Keratinocyte (primary cell): Measurements from ENCODE around the gene RPL18.

Experiments used
- CTCF ChIP-seq, 3 experiments: IDR thresholded peaks in 1 of 3; conservative IDR thresholded peaks in 1 of 3; optimal IDR thresholded peaks in 1 of 3; 2 replicates in 2 of 3; 3 replicates in 1 of 3; pipeline versions ENCODE3 to v1.5.1; 2011; ENCODE audit warnings: low read length in 3 of 3, mild to moderate bottlenecking in 3 of 3, moderate library complexity in 2 of 3, control low read depth in 1 of 3, inconsistent platforms in 1 of 3; ENCODE audit not compliant: insufficient read depth in 2 of 3; ENCODE audit errors: extremely low read depth in 1 of 3
- EZH2 ChIP-seq: IDR thresholded peaks from one replicate; pipeline ENCODE4 v1.6.1; 2012; ENCODE audit warnings: inconsistent platforms, mild to moderate bottlenecking, low read length, moderate library complexity

DNA sequence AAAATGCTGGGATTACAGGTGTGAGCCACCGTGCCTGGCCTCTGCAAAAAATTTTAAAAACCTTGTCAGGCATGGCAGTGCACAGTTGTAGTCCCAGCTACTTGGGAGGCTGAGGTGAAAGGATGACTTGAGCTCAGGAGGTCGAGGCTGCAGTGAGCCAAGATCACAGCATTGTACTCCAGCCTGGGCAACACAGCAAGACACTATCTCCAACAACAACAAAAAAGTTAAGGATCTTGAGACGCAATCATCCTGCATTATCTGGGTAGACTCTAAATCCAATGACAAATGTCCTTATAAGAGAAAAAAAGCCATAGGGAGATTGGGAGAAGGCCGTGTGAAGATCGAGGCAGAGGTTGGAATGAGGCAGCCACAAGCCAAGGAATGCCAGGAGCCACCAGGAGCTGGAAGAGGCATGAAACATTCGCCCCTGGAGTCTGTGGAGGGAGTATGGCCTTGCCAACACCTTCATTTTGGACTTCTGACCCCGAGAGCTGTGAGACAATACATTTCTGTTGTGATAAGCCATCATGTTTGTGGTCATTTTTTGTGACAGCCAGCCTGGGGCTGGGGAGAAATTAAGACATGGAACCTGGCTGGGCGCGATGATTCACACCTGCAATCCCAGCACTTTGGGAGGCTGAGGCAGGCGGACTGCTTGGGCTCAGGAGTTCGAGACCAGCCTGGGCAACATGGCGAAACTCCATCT is 32.1 kb upstream of the RPL18 start:
- TF ChIP-seq CTCF (optimal IDR thresholded peaks at IDR 0.05 in 1 of 3, IDR thresholded peaks at IDR 0.05 in 1 of 3, conservative IDR thresholded peaks at IDR 0.05 in 1 of 3; ENCODE audit: extremely low read depth in 1 of 3, insufficient read depth in 2 of 3, low read length in 3 of 3) (no peak), EZH2 (no peak)
